HepG2 (cell line): ENCODE results near the gene ZSCAN1. TPM values are rescaled to one million over a fixed set of nuclear protein-coding genes. Genes with fewer than 3 reads are reported as not detected.

ENCODE experiments used
- ATAC-seq: fragments of 200-7000 bp; cut with Tn5 transposase; 3 replicates; pipeline ENCODE4 v1.9.1; 2020; ENCODE audit warnings: mild to moderate bottlenecking, moderate library complexity
- BruUV-seq: library from RNA; stranded (reverse); fragments of 400-500 nt; replicated peaks from 2 replicates; lab custom pipeline; 2021; lab: Mats Ljungman, UMichigan
- CTCF ChIA-PET: fragments of 300-600 bp; formaldehyde crosslinking; extraction: SDS; loops from one replicate; lab custom pipeline; 2021; ENCODE audit warnings: low total read pairs, inconsistent platforms, low intra/inter-chr PET ratio; lab: Yijun Ruan, JAX
- POLR2A ChIA-PET: fragments of 350-600 bp; sonication (Branson Sonifier 250); formaldehyde crosslinking; loops from one replicate; lab custom pipeline; 2020; ENCODE audit warnings: antibody characterized with exemption, inconsistent platforms; lab: Yijun Ruan, JAX
- DNase-seq: peaks from one replicate; pipeline ENCODE4 v3.0.0-alpha.2; 2015; ENCODE audit warnings: low spot score
- FAIRE-seq: peaks from 3 replicates; lab custom pipeline; 2011; peaks lifted over from hg19 to GRCh38; lab: Jason Lieb, UNC
- H2AFZ ChIP-seq: one replicate; pipeline ENCODE4 v1.6.1; 2011; ENCODE audit warnings: low read length, inconsistent platforms
- H3K27ac ChIP-seq: fragments of 300-600 bp; 3 replicates; pipeline ENCODE4 v1.8.0; 2011; ENCODE audit warnings: mixed run types, mild to moderate bottlenecking, mixed read lengths, low read length, inconsistent platforms; ENCODE audit not compliant: insufficient read depth; ENCODE audit errors: extremely low read length
- H3K27me3 ChIP-seq, 2 experiments: fragments of 200-600 bp in 1 of 2; 2 replicates in 1 of 2; 3 replicates in 1 of 2; pipeline versions ENCODE4 v1.6.0 to v1.8.0; 2011; ENCODE audit warnings: low read length in 2 of 2, mild to moderate bottlenecking in 2 of 2, moderate library complexity in 2 of 2, inconsistent platforms in 1 of 2; ENCODE audit not compliant: insufficient read depth in 2 of 2, control insufficient read depth in 1 of 2
- H3K36me3 ChIP-seq, 2 experiments: fragments of 200-600 bp in 1 of 2; replicated peaks in 1 of 2; 2 replicates in 1 of 2; 3 replicates in 1 of 2; pipeline versions ENCODE4 v1.5.1 to v1.8.0; 2011; ENCODE audit warnings: low read length in 2 of 2, inconsistent platforms in 1 of 2; ENCODE audit not compliant: insufficient read depth in 2 of 2, control insufficient read depth in 1 of 2
- H3K4me1 ChIP-seq: 2 replicates; pipeline ENCODE4 v1.5.1; 2012; ENCODE audit warnings: low read length, inconsistent platforms; ENCODE audit not compliant: insufficient read depth
- H3K4me2 ChIP-seq: 2 replicates; pipeline ENCODE4 v1.6.0; 2011; ENCODE audit warnings: low read depth, low read length, inconsistent platforms
- H3K4me3 ChIP-seq, 3 experiments: fragments of 200-600 bp in 1 of 3; sonication (generic), shearing (Covaris generic) in 1 of 3; replicated peaks in 1 of 3; 2 replicates each; pipeline ENCODE4 v1.5.1; 2011 to 2016; ENCODE audit warnings: low read length in 3 of 3, inconsistent platforms in 2 of 3, low read depth in 2 of 3, mild to moderate bottlenecking in 2 of 3, control low read depth in 1 of 3, mixed read lengths in 1 of 3; ENCODE audit not compliant: insufficient read depth in 1 of 3
- H3K79me2 ChIP-seq: one replicate; pipeline ENCODE4 v1.6.1; 2011; ENCODE audit warnings: low read length, inconsistent platforms; ENCODE audit not compliant: insufficient read depth
- H3K9ac ChIP-seq: 2 replicates; pipeline ENCODE4 v1.6.0; 2011; ENCODE audit warnings: mild to moderate bottlenecking, low read depth, low read length, inconsistent platforms; ENCODE audit not compliant: insufficient read depth
- H3K9me3 ChIP-seq: 2 replicates; pipeline ENCODE4 v1.5.1; 2012; ENCODE audit warnings: mild to moderate bottlenecking, low read length
- H4K20me1 ChIP-seq: 2 replicates; pipeline ENCODE4 v1.6.0; 2011; ENCODE audit warnings: inconsistent platforms, mild to moderate bottlenecking, low read length, moderate library complexity; ENCODE audit not compliant: insufficient read depth
- AGO2 ChIP-seq: fragments of 200-400 bp; formaldehyde crosslinking; optimal IDR thresholded peaks from 2 replicates; pipeline ENCODE3; 2017; ENCODE audit warnings: mild to moderate bottlenecking, low read depth, low read length, moderate library complexity
- ZBTB10 ChIP-seq: sonication (generic); formaldehyde crosslinking; IDR thresholded peaks from 2 replicates; pipeline ENCODE4 v1.4.0; 2020; ENCODE audit warnings: missing genetic modification reagents, borderline replicate concordance
- ZBTB7A ChIP-seq: sonication (generic); formaldehyde crosslinking; IDR thresholded peaks from 2 replicates; pipeline ENCODE4 v1.8.0; 2022; ENCODE audit warnings: mild to moderate bottlenecking, missing genetic modification reagents
- ZNF263 ChIP-seq: sonication (generic); formaldehyde crosslinking; IDR thresholded peaks from 2 replicates; pipeline ENCODE4 v1.4.0; 2020; ENCODE audit warnings: missing genetic modification reagents
- ZNF703 ChIP-seq: sonication (generic); formaldehyde crosslinking; IDR thresholded peaks from 2 replicates; pipeline ENCODE4 v1.5.1; 2020; ENCODE audit warnings: missing genetic modification reagents, mild to moderate bottlenecking, moderate library complexity, borderline replicate concordance
- WGBS: methylation state at CpG from one replicate; pipeline ENCODE4 v1.1.6; 2017; ENCODE audit warnings: low lambda C conversion rate; 5-methylcytosine and 5-hydroxymethylcytosine counted together
- in situ Hi-C: cut with HindIII; loops from 2 replicates; pipeline ENCODE4 v1.10.0; 2017; ENCODE audit warnings: low pct_unique_long_range_greater_than_20kb; ENCODE audit not compliant: extremely low pct_ligation_motif_present
- intact Hi-C: fragments of 100-400 bp; cut with micrococcal nuclease; formaldehyde crosslinking; loops from one replicate; pipeline ENCODE4 v1.10.0; 2022; ENCODE audit not compliant: unreplicated experiment
- polyA plus RNA-seq, 8 experiments: library from polyadenylated mRNA; depleted of rRNA in 3 of 8; stranded (reverse) in 7 of 8; unstranded in 1 of 8; fragments of >200 nt; fragmentation: Illumina TruSeq in 4 of 8; extraction: Trizol in 4 of 8; gene quantifications; 2 replicates each; pipeline versions ENCODE4 v1.2.1 to v1.2.3, GENCODE V29; 2011 to 2016; ENCODE audit warnings: low read depth in 4 of 8, missing spikeins in 1 of 8, mixed read lengths in 1 of 8; ENCODE audit not compliant: insufficient read depth in 1 of 8
- total RNA-seq, 5 experiments: library from RNA; depleted of rRNA; stranded (reverse); fragments of >200 nt; fragmentation: Illumina TruSeq; extraction: Trizol; gene quantifications; 2 replicates each; pipeline ENCODE4 v1.2.3, GENCODE V29; 2016; ENCODE audit warnings: low read depth in 1 of 5

The ZSCAN1 gene
- total and polyA plus RNA-seq, 2 of the 13 experiments (the other 11 are each of a cell fraction or from before 2014, with no cell fraction given) = not detected

- TF ChIP-seq ZBTB10 (CRISPR knock-in tag) = no peak
- no peak for TF ChIP-seq ZBTB7A
- TF ChIP-seq ZNF703 = no peak
Measured at GRCh38 chr19:58009301-58009665, 24.5 kb upstream of the ZSCAN1 start (continued).

GRCh38 chr19:58009666-58010301, 24.0 kb upstream of the ZSCAN1 start:
- Histone ChIP-seq H3K36me3 (peaks cover 0 to 8% of the 10 kb centered on the region in 2 experiments; a peak in 1 of 5 replicates), H3K4me1 (0 out of 2 replicates have a peak, but pooled peaks cover 5% of the 10 kb centered on the region), H3K9me3 (peaks cover 80% of the 10 kb centered on the region), H3K79me2 (no peaks in the 10 kb centered on the region), H3K27me3 (no peaks in the 10 kb centered on the region; a peak in 1 of 5 replicates), H2AFZ (no peak overlapping the region), H4K20me1 (no peaks in the 10 kb centered on the region), H3K4me2 (no peak overlapping the region), H3K4me3 (no peak overlapping the region), H3K9ac (no peak overlapping the region), H3K27ac (no peak overlapping the region)
- 96% methylated on average over 27 of the region's 41 CpGs for WGBS
- TF ChIP-seq AGO2 (peak; percentile 73), ZNF263 (CRISPR knock-in tag) (no peak)
- POLR2A ChIA-PET = no interaction called here
- DNase-seq (no peak), ATAC-seq (no peak), FAIRE-seq (no peak)
- no TSS peak for BruUV-seq
- CTCF ChIA-PET = no interaction called here
- intact Hi-C loops = no loop called here
- in situ Hi-C loops = no loop called here
